Liver (tissue), 3 donors: ENCODE results near the gene SHROOM2.

Source experiments
- EGR1 ChIP-seq, 2 donors: IDR thresholded peaks; 2 replicates each; pipeline ENCODE4 v1.6.1; 2016 to 2018; ENCODE audit warnings: antibody characterized with exemption in 2 of 2, low read depth in 2 of 2
- FOXA1 ChIP-seq: IDR thresholded peaks from 2 replicates; pipeline ENCODE4 v1.6.1; 2016; ENCODE audit warnings: antibody characterized with exemption
- GABPA ChIP-seq, 2 donors: IDR thresholded peaks in 1 of 2; conservative IDR thresholded peaks in 1 of 2; 2 replicates each; pipeline ENCODE4 v1.6.1; 2016; ENCODE audit warnings: antibody characterized with exemption in 2 of 2, mild to moderate bottlenecking in 1 of 2, moderate library complexity in 1 of 2
- RAD21 ChIP-seq, 2 donors: IDR thresholded peaks; 2 replicates each; pipeline ENCODE4 v1.6.1; 2016; ENCODE audit warnings: antibody characterized with exemption in 2 of 2, mild to moderate bottlenecking in 2 of 2
- RXRA ChIP-seq, 2 donors: IDR thresholded peaks; 2 replicates each; pipeline ENCODE4 v1.6.1; 2017 to 2018; ENCODE audit warnings: antibody characterized with exemption in 2 of 2, mild to moderate bottlenecking in 1 of 2
- TAF1 ChIP-seq: conservative IDR thresholded peaks from 2 replicates; pipeline ENCODE4 v1.6.1; 2016; ENCODE audit warnings: antibody characterized with exemption, mild to moderate bottlenecking
- TF ChIP-seq, protein P1 (sequence below): fragments of 150-350 bp; IDR thresholded peaks from 2 replicates; pipeline ENCODE4 v1.5.1; 2017; ENCODE audit warnings: improper control_type of control experiment, low read depth, low read length; ENCODE audit not compliant: missing input control
- TF ChIP-seq, protein P2 (sequence below): IDR thresholded peaks from 2 replicates; pipeline ENCODE4 v1.6.1; 2016; ENCODE audit warnings: antibody characterized with exemption
- TF ChIP-seq, protein P3 (sequence below): IDR thresholded peaks from 2 replicates; pipeline ENCODE4 v1.6.1; 2016; ENCODE audit warnings: antibody characterized with exemption, mild to moderate bottlenecking
- donor health status: healthy.
- donor health status: healthy.

DNA sequence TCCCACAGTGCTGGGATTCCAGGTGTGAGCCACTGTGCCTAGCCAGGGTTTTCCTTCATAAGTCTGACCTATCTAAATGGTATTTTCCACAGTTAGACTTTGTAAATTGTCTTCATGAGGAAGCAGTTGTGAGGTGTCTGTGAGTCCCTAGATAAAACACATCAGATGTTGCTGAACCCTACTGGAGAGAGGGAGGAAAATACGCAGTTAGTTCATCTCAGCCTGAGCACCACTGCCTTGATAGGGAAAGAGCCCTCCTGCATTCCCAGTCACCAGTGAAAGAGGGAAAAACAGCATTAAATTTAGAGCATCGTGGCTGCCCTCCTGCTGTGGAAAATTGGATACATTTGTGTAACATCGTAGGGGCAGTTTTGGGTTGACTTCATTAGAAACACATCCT is 149.2 kb downstream of the SHROOM2 start:
- TF ChIP-seq FOXA1 (no peak), RAD21 (IDR thresholded peaks at IDR 0.05) (no peak), TAF1 (no peak), GABPA (IDR thresholded peaks at IDR 0.05 in 1 of 2, conservative IDR thresholded peaks at IDR 0.05 in 1 of 2) (no peak), EGR1 (IDR thresholded peaks at IDR 0.05; ENCODE audit: low read depth in 2 of 2) (no peak), RXRA (IDR thresholded peaks at IDR 0.05) (no peak)
- TF ChIP-seq, protein P1, sequence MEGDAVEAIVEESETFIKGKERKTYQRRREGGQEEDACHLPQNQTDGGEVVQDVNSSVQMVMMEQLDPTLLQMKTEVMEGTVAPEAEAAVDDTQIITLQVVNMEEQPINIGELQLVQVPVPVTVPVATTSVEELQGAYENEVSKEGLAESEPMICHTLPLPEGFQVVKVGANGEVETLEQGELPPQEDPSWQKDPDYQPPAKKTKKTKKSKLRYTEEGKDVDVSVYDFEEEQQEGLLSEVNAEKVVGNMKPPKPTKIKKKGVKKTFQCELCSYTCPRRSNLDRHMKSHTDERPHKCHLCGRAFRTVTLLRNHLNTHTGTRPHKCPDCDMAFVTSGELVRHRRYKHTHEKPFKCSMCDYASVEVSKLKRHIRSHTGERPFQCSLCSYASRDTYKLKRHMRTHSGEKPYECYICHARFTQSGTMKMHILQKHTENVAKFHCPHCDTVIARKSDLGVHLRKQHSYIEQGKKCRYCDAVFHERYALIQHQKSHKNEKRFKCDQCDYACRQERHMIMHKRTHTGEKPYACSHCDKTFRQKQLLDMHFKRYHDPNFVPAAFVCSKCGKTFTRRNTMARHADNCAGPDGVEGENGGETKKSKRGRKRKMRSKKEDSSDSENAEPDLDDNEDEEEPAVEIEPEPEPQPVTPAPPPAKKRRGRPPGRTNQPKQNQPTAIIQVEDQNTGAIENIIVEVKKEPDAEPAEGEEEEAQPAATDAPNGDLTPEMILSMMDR = no peak
- TF ChIP-seq, protein P2, sequence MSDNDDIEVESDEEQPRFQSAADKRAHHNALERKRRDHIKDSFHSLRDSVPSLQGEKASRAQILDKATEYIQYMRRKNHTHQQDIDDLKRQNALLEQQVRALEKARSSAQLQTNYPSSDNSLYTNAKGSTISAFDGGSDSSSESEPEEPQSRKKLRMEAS = no peak
- TF ChIP-seq, protein P3, sequence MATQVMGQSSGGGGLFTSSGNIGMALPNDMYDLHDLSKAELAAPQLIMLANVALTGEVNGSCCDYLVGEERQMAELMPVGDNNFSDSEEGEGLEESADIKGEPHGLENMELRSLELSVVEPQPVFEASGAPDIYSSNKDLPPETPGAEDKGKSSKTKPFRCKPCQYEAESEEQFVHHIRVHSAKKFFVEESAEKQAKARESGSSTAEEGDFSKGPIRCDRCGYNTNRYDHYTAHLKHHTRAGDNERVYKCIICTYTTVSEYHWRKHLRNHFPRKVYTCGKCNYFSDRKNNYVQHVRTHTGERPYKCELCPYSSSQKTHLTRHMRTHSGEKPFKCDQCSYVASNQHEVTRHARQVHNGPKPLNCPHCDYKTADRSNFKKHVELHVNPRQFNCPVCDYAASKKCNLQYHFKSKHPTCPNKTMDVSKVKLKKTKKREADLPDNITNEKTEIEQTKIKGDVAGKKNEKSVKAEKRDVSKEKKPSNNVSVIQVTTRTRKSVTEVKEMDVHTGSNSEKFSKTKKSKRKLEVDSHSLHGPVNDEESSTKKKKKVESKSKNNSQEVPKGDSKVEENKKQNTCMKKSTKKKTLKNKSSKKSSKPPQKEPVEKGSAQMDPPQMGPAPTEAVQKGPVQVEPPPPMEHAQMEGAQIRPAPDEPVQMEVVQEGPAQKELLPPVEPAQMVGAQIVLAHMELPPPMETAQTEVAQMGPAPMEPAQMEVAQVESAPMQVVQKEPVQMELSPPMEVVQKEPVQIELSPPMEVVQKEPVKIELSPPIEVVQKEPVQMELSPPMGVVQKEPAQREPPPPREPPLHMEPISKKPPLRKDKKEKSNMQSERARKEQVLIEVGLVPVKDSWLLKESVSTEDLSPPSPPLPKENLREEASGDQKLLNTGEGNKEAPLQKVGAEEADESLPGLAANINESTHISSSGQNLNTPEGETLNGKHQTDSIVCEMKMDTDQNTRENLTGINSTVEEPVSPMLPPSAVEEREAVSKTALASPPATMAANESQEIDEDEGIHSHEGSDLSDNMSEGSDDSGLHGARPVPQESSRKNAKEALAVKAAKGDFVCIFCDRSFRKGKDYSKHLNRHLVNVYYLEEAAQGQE = no peak
